T follicular helper cell (primary cell): Measurements from ENCODE around the gene RHOBTB3.

Experiments
- DNase-seq: peaks from one replicate; pipeline ENCODE4 v3.0.0-alpha.2; 2020; ENCODE audit warnings: low read depth

RHOBTB3 gene

DNA sequence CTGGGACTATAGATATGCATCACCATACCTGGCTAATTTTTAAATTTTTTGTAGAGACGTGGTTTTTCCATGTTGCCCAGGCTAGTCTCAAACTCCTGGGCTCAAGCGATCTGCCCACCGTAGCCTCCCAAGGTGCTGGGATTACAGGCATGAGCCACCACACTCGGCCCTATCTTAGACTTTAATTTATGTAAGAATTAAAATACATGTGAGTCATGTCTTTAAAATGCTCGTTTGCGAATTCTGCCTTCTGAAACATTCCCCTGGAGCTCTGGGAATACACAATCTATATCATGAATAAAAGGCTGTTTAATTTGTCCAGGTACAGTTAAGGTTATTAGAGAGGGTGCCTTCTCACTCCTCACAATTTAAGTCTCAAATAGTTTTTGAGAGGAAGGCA lies 32.8 kb downstream of the RHOBTB3 start:
- no peak for DNase-seq

DNA sequence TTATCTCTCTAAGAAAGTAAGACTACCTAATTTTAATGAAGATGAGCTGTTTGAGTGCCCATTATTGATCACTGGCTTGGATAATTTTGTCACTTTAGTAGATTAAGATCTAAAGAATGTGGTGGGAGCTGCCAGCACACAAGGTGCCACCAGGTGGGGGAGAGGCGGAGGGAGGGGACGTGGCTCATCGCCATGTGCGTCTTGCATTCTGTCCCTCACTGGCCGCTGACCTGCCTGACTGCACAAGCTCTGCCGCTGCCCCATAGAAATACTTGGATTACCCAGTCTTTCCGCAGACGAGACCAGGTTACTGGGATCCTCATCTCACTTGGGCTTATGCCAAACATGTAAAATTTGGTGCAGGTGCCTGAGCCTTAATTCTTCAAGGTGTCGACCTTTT lies 37.6 kb downstream of the RHOBTB3 start:
- no peak for DNase-seq

- DNase-seq = no peak
Observed at GRCh38 chr5:95770830-95771708, 39.9 kb downstream of the RHOBTB3 start.

DNA sequence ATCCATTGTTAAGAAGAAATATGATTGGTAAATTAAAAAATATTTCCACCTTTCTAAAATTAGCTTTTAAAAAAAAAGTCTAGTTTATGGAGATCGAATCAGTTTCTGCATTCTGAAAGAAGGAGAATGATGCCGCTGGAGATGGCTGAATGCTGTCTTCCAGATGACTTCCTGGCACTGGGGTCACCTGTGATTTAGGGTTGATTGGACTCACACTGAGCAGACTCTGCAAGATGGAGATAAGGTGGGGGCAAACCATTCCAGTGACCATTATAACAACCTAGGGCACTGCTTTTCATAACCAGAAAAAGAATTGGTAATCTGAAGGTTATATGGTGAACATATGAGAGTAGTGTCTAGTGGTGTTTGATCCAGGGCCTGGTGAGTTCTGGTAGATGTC lies 40.8 kb downstream of the RHOBTB3 start:
- DNase-seq = no peak

DNA sequence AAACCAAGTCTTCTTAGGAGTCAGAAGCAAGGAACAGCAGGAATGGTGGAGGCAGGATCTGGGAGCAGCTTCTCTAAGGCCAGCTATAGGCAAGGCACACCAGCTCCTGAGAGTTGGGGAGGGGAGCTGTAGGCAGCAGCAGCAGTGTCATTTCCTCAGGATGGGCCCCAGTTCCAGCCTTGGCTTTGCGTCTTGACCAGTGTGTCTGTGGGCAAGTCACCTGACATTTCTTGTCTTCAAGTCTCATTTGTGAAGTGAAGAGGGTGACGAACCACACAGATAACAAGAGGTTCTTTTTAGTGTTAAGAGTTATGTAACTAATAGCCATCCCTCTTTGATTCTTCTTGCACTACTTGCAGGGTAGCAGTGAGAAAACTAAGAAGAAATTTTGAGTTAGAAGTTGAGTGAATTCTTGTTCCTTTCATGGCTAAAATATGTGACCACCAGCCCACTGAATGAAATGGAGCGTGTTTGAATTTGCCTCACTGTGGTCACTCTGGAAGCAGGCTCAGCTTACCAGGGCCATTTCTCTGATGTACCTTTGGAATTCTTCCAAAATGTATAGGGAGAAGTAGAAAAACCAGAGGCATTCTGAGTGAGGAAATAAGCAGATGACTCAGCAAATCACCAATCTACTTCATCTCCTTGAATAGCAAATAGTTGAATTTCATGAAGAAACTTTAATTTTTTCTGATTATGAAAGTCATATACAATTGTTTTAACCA lies 42.4 kb downstream of the RHOBTB3 start:
- no peak for DNase-seq

- DNase-seq = no peak
Observed at GRCh38 chr5:95777441-95777840, 46.3 kb downstream of the RHOBTB3 start.

GRCh38 chr5:95778713-95779436 lies 47.7 kb downstream of the RHOBTB3 start:
- DNase-seq = no peak

GRCh38 chr5:95779611-95780010 lies 48.5 kb downstream of the RHOBTB3 start:
- DNase-seq = no peak

- no peak for DNase-seq
Observed at GRCh38 chr5:95780597-95780996, 49.5 kb downstream of the RHOBTB3 start.

DNA sequence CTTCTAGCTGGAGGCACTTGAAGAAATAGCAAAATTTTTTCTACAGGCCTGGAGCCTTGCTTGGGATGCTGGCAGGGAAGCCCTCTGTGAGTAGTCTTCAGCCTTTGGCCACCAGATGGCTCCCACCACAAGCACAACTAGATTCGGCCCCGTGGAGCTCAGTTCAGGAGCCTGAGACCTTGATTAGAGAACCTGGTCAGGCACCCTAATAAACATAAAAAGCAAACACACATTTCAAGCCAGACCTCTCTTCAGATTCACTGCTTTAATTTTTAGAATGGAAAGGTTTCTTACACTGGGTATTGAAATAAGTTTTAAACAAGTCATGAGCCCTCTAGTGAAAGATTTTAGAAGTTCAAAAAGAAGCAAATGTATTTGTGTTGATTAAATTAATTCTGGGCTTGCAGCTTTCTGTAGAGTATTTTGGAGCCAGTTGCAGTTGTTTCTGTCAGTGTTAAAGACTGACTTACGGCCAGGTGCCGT lies 50.0 kb downstream of the RHOBTB3 start:
- DNase-seq = peak; percentile 54

- DNase-seq = no peak
Observed at GRCh38 chr5:95782181-95782580, 51.0 kb downstream of the RHOBTB3 start.

- no peak for DNase-seq
Observed at GRCh38 chr5:95783661-95784060, 52.5 kb downstream of the RHOBTB3 start.

DNA sequence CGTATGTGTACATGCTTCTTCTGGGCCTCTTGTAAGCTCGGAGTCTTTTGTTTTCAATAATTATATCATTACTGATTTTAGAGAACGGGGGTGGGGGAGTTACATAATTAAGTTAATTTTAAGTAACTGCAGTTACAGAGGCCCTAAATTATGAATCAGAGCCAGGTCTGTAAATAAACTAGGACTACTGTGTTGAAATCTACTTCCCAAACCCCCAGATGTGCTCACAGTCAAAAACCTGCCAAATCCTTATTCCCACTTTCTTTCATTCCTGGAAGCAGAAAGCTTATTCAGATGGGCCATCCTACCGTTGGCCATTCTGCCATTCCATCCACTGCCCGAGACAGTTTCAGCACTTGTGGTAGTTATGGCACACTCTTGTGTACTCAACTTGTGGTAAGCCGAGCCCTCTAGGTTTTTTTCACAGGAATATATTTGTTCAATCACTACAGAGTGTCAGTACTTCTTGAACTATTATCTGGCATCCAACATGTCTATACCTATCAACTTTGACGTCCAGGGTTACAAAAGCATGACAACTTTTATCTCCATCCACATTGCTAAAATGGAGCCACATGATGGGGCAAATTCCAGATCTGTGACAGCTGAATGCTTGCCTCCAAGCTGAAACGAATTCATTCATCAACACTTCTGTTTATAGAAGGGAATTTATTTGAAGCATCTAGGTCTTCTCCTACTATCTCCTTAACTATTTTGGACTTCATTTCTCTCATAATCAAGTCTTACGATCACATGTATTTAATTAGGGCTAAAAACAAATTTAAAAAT lies 53.6 kb downstream of the RHOBTB3 start:
- DNase-seq = no peak

DNA sequence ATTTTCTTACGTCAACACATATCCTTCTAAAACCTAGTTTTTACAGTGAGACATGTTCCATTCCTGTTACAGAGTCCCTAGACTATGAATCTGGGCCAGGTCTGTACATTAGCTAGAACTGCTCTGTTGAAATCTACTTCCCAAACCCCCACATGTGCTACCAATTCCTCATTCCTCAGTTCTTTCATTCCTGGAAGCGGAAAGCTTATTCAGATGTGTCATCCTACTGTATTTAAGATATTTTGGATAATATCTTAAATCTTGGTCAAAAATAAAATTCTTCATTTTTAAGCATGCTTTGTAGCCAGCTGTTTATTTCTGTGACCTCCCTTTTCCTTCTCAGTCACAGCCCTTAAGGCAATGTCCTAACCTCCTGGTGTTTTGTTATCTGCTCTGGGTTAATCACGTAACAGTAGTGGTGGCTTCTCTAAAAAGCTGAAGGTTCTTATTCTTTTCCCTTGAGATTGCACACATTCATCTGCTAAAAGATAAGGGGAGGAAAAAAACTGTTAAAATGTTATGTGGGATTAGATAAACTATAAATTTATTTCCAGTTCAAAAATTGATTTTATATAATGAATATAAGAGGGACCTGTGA lies 55.8 kb downstream of the RHOBTB3 start:
- no peak for DNase-seq

- no peak for DNase-seq
Observed at GRCh38 chr5:95788493-95788892, 57.4 kb downstream of the RHOBTB3 start.

GRCh38 chr5:95791751-95792150 lies 60.6 kb downstream of the RHOBTB3 start:
- DNase-seq = no peak

DNA sequence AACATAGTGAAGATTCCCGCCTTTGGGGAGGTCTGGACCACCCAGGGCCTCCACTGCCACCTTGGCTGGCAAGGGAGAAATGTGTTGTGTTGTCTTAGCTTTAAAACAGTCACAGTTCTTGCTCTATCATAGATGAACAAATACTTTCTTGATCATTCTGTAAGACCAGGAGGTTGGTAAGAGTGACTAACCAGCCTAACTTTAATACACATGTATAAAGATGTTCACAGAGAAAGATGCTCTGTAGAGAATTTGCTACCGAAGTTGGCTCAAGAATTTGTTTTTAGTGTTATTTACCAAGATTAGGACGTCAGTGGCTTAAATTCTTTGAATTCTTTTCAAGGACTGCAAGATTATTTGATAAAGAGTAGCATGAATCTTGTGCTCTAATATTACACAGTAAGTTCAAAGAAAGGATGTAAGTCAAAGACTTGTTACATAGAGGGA lies 63.0 kb downstream of the RHOBTB3 start:
- no peak for DNase-seq

- DNase-seq = no peak
Observed at GRCh38 chr5:95797301-95797700, 66.2 kb downstream of the RHOBTB3 start.

DNA sequence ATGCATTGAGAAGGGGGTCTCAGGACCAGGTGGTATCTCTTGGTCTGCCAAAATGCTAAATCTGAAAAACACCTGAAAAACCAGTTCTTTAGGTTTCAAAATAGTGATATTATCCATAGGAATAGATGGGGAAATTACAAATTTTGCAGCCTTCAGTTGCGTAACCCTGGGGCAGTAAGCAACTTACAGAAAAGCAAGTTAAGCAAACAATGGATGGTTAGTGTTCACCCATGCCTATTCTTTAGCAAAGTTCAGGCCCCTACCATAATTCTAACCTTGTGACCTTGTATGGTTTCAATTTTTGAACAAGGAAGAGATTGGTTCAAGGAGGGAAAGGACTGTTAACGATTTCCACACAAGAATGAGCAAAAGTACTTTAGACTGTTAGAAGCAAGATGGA lies 66.9 kb downstream of the RHOBTB3 start:
- no peak for DNase-seq

- no peak for DNase-seq
Observed at GRCh38 chr5:95798545-95798944, 67.4 kb downstream of the RHOBTB3 start.

DNA sequence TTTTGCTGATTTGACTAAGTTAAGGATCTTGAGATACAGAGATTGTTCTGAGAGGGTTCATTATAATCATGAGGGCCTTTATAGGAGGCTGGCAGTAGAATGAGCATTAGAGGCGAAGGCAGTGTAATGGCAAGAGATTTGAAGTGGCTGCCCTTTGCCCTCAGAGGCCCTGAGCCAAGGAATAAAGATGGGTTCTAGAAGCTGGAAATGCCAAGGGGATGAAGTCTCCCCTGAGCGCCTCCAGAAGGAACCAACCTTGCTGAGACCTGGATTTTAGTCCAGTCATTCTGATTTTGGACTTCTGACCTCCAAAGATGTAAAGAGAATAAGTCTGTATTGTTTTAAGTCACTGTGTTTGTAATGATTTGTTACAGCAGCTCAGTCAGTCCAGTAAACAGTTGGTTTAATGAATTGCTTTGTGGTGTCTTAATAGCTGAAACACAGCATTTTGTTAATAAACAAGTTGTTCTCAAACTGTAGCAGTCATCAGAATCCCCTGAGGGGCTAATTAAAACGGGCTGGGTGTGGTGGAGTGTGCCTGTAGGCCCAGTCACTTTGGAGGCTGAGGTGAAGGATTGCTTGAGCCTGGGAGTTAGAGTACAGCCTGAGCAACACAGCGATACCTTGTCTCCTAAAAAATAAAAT lies 68.2 kb downstream of the RHOBTB3 start:
- no peak for DNase-seq
